ENCODE results near the gene MNX1.
A peak's percentile ranks its signal among the peaks of the same experiment; 100 is the strongest.

MNX1 gene

GRCh38 chr7:157010588-157011332, at the start of gene MNX1:
MNX1 (minus strand) TSS chr7:157010663; CDS start chr7:157010350, 313 bp downstream.
- DNase-seq = peak; percentile 60

- DNase-seq = no peak
These were observed 49.1 kb upstream of the MNX1 start for GRCh38 chr7:157059534-157059933.

GRCh38 chr7:157058701-157059100, 48.2 kb upstream of the MNX1 start:
- no peak for DNase-seq

- no peak for DNase-seq
These were observed 47.6 kb upstream of the MNX1 start for GRCh38 chr7:157058068-157058467.

- DNase-seq = no peak
These were observed 46.8 kb upstream of the MNX1 start for GRCh38 chr7:157056957-157057902.

- DNase-seq = no peak
These were observed 45.8 kb upstream of the MNX1 start for GRCh38 chr7:157056246-157056645.

- DNase-seq = no peak
These were observed 44.5 kb upstream of the MNX1 start for GRCh38 chr7:157054927-157055326.

- DNase-seq = no peak
These were observed 42.7 kb upstream of the MNX1 start for GRCh38 chr7:157053118-157053517.

GRCh38 chr7:157047148-157047547, 36.7 kb upstream of the MNX1 start:
- DNase-seq = no peak

- DNase-seq = no peak
These were observed 36.2 kb upstream of the MNX1 start for GRCh38 chr7:157046681-157047080.

GRCh38 chr7:157044943-157045660, 34.6 kb upstream of the MNX1 start:
- DNase-seq = no peak

- no peak for DNase-seq
These were observed 33.8 kb upstream of the MNX1 start for GRCh38 chr7:157044147-157044687.

- no peak for DNase-seq
These were observed 33.3 kb upstream of the MNX1 start for GRCh38 chr7:157043745-157044144.

GRCh38 chr7:157041514-157042277, 31.2 kb upstream of the MNX1 start:
- DNase-seq = no peak

- no peak for DNase-seq
These were observed 30.5 kb upstream of the MNX1 start for GRCh38 chr7:157041004-157041403.

- no peak for DNase-seq
These were observed 27.2 kb upstream of the MNX1 start for GRCh38 chr7:157037635-157038034.

GRCh38 chr7:157037028-157037427, 26.6 kb upstream of the MNX1 start:
- no peak for DNase-seq

- no peak for DNase-seq
These were observed 25.5 kb upstream of the MNX1 start for GRCh38 chr7:157035979-157036378.

GRCh38 chr7:157035302-157035701, 24.8 kb upstream of the MNX1 start:
- no peak for DNase-seq

- DNase-seq = no peak
These were observed 23.3 kb upstream of the MNX1 start for GRCh38 chr7:157033483-157034473.

Measured in NCI-H2081 treated with DMSO at 0.1 percent for 48 hours (cell line).